Vagina (tissue), 2 donors: Measurements from ENCODE around the gene DNAJC2. TPM values are rescaled to one million over a fixed set of nuclear protein-coding genes. Genes with fewer than 3 reads are reported as not detected.

ENCODE experiments used
- DNase-seq, 2 donors: peaks; one replicate each; pipeline ENCODE4 v3.0.0-alpha.2; 2017; ENCODE audit errors: extremely low spot score in 2 of 2
- H3K27ac ChIP-seq: fragments of 200-600 bp; sonication (generic); one replicate; pipeline ENCODE4 v1.5.1; 2019
- H3K27me3 ChIP-seq: fragments of 200-600 bp; sonication (generic); one replicate; pipeline ENCODE4 v1.5.1; 2019
- H3K36me3 ChIP-seq, 2 donors: fragments of 200-600 bp; sonication (generic); one replicate each; pipeline ENCODE4 v1.5.1; 2017 to 2019
- H3K4me1 ChIP-seq: fragments of 200-600 bp; sonication (generic); one replicate; pipeline ENCODE4 v1.5.1; 2019
- H3K4me3 ChIP-seq, 2 donors: fragments of 200-600 bp; sonication (generic); 1 replicate in 1 of 2; 2 replicates in 1 of 2; pipeline ENCODE4 v1.5.1; 2016 to 2019
- H3K9me3 ChIP-seq: fragments of 200-600 bp; sonication (generic); one replicate; pipeline ENCODE4 v1.5.1; 2019
- POLR2A ChIP-seq, 2 donors: fragments of 450-650 bp; IDR thresholded peaks; one replicate each; pipeline ENCODE4 v1.6.1; 2017; ENCODE audit warnings: antibody characterized with exemption in 2 of 2, mild to moderate bottlenecking in 2 of 2, moderate library complexity in 2 of 2
- POLR2AphosphoS5 ChIP-seq, 2 donors: sonication (generic); formaldehyde crosslinking; IDR thresholded peaks; one replicate each; pipeline ENCODE4 v1.9.0; 2017; ENCODE audit warnings: antibody characterized with exemption in 2 of 2, mild to moderate bottlenecking in 2 of 2, low read depth in 1 of 2; ENCODE audit not compliant: insufficient read depth in 1 of 2
- intact Hi-C: fragments of 100-400 bp; cut with DNase I; formaldehyde crosslinking; loops from one replicate; pipeline ENCODE4 v1.15.1; 2023
- total RNA-seq: library from RNA; depleted of rRNA; stranded (reverse); fragments of >200 nt; gene quantifications from one replicate; pipeline ENCODE4 v1.2.3, GENCODE V29; 2016
- TF ChIP-seq, protein P1 (sequence below), 3 experiments: fragments of 450-650 bp in 2 of 3; fragments of 200-600 bp in 1 of 3; sonication (generic) in 1 of 3; IDR thresholded peaks; one replicate each; pipeline ENCODE4 v1.5.1; 2017 to 2019; ENCODE audit warnings: antibody characterized with exemption in 3 of 3, mild to moderate bottlenecking in 2 of 3, moderate library complexity in 2 of 3

DNAJC2 gene
- total RNA-seq, 1 donor from 2014 or later = 12.0 TPM

- H3K27me3 ChIP-seq = no peaks in the 10 kb centered on the region
- H3K4me1 ChIP-seq = no peaks in the 10 kb centered on the region
- H3K27ac ChIP-seq = no peak overlapping the region
- H3K9me3 ChIP-seq = no peaks in the 10 kb centered on the region
- H3K4me3 ChIP-seq = no peak overlapping the region
- no peaks in the 10 kb centered on the region for H3K36me3 ChIP-seq
- DNase-seq = no peak
- intact Hi-C loops = no loop called here
- TF ChIP-seq, protein P1, sequence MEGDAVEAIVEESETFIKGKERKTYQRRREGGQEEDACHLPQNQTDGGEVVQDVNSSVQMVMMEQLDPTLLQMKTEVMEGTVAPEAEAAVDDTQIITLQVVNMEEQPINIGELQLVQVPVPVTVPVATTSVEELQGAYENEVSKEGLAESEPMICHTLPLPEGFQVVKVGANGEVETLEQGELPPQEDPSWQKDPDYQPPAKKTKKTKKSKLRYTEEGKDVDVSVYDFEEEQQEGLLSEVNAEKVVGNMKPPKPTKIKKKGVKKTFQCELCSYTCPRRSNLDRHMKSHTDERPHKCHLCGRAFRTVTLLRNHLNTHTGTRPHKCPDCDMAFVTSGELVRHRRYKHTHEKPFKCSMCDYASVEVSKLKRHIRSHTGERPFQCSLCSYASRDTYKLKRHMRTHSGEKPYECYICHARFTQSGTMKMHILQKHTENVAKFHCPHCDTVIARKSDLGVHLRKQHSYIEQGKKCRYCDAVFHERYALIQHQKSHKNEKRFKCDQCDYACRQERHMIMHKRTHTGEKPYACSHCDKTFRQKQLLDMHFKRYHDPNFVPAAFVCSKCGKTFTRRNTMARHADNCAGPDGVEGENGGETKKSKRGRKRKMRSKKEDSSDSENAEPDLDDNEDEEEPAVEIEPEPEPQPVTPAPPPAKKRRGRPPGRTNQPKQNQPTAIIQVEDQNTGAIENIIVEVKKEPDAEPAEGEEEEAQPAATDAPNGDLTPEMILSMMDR (IDR thresholded peaks at IDR 0.05) = no peak
- TF ChIP-seq POLR2AphosphoS5 (IDR thresholded peaks at IDR 0.05; ENCODE audit: insufficient read depth in 1 of 2, low read depth in 1 of 2) (no peak), POLR2A (IDR thresholded peaks at IDR 0.05) (no peak)
Measured at GRCh38 chr7:103387242-103387641, 42.7 kb upstream of the DNAJC2 start.

GRCh38 chr7:103382032-103382402, 37.5 kb upstream of the DNAJC2 start:
- TF ChIP-seq POLR2AphosphoS5 (IDR thresholded peaks at IDR 0.05; ENCODE audit: insufficient read depth in 1 of 2, low read depth in 1 of 2) (no peak), POLR2A (IDR thresholded peaks at IDR 0.05) (no peak)
- TF ChIP-seq, protein P1 (IDR thresholded peaks at IDR 0.05) = no peak
- Histone ChIP-seq H3K4me3 (no peak overlapping the region), H3K27ac (no peak overlapping the region)

DNA sequence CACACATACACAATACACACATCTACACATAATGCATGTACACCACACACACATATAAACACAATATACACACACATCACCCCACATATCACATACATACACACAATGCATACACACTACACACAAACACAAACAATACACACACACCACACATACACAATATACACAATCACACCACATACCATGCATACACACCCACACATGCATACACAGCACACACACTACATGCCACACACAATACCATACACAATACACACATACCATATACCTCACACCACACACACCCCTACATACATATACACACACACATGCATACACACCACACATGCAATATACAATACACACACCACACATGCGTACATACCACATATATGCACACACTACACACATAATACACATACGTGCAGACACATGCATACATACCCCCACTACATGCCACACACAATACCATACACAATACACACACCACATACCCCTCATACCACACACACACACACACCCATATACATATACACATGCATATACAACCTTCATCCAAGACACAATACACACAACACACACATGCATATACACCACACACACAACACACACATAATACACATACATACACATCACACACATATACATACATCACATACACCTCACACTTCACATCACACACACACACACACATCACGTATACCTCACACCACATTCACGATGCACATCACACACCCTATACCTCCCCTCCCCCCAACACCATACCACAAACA, 36.9 kb upstream of the DNAJC2 start:
- no peaks in the 10 kb centered on the region for H3K27me3 ChIP-seq
- intact Hi-C loops = no loop called here
- no peak overlapping the region for H3K4me3 ChIP-seq
- H3K27ac ChIP-seq = no peak overlapping the region
- DNase-seq = no peak
- H3K4me1 ChIP-seq = no peaks in the 10 kb centered on the region
- TF ChIP-seq, protein P1 (IDR thresholded peaks at IDR 0.05) = no peak
- TF ChIP-seq POLR2AphosphoS5 (IDR thresholded peaks at IDR 0.05; ENCODE audit: insufficient read depth in 1 of 2, low read depth in 1 of 2) = no peak
- no peak for TF ChIP-seq POLR2A (IDR thresholded peaks at IDR 0.05)
- H3K36me3 ChIP-seq = no peaks in the 10 kb centered on the region
- no peaks in the 10 kb centered on the region for H3K9me3 ChIP-seq

More at GRCh38 chr7:103382032-103382402, 37.5 kb upstream of the DNAJC2 start:
- Histone ChIP-seq H3K9me3 (no peaks in the 10 kb centered on the region), H3K4me1 (no peaks in the 10 kb centered on the region), H3K27me3 (no peaks in the 10 kb centered on the region), H3K36me3 (no peaks in the 10 kb centered on the region)
- intact Hi-C loops = no loop called here
- no peak for DNase-seq

DNA sequence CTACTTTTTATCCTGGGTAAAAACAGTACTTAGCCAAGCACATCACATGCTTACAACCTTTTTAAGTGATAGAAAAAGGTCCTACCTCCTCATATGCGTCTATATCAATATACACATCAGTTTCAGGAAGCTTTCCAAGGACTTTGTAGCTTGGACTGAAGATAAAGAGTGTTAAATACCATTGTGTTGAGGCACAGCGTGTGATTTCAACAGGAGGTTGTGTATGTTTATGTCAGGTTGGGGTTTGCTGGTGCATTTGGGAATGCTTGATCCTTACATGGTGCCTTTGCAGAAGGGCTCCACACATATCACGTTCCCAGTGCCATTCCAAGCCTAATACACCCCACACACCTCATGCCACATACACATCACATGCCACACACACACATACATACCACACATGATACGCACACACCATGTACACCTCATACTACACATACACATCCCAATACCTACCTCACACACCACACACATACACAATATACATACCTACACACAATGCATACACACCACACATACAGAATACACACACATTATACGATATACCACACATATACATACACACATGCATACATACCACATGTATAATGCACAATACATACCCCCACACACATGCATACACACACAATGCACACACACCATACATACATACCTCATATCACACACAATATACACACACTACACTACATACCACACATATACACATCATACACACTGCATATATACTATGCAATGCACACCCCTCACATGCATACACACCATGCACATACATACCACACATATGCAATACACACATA, 36.0 kb upstream of the DNAJC2 start:
- intact Hi-C loops = no loop called here
- no peaks in the 10 kb centered on the region for H3K9me3 ChIP-seq
- H3K4me3 ChIP-seq = no peak overlapping the region
- TF ChIP-seq POLR2A (IDR thresholded peaks at IDR 0.05) = no peak
- H3K27me3 ChIP-seq = no peaks in the 10 kb centered on the region
- H3K36me3 ChIP-seq = no peaks in the 10 kb centered on the region
- H3K4me1 ChIP-seq = no peaks in the 10 kb centered on the region
- no peak for DNase-seq
- no peak overlapping the region for H3K27ac ChIP-seq

- no peak overlapping the region for H3K4me3 ChIP-seq
- H3K36me3 ChIP-seq = no peaks in the 10 kb centered on the region
- intact Hi-C loops = no loop called here
- H3K27me3 ChIP-seq = no peaks in the 10 kb centered on the region
- DNase-seq = no peak
- TF ChIP-seq POLR2A (IDR thresholded peaks at IDR 0.05) (no peak), POLR2AphosphoS5 (IDR thresholded peaks at IDR 0.05; ENCODE audit: insufficient read depth in 1 of 2, low read depth in 1 of 2) (no peak)
- TF ChIP-seq, protein P1 (IDR thresholded peaks at IDR 0.05) = no peak
- H3K9me3 ChIP-seq = no peaks in the 10 kb centered on the region
- no peaks in the 10 kb centered on the region for H3K4me1 ChIP-seq
- no peak overlapping the region for H3K27ac ChIP-seq
Measured at GRCh38 chr7:103379270-103379975, 34.9 kb upstream of the DNAJC2 start.
